Retina (tissue), 1 donor: ENCODE results near the gene LPXN.
A peak's percentile ranks its signal among the peaks of the same experiment; 100 is the strongest.

Experiments used
- DNase-seq: peaks from one replicate; pipeline ENCODE4 v3.0.0-alpha.2; 2016

LPXN gene

GRCh38 chr11:58575377-58576020 lies at the start of gene LPXN:
LPXN (minus strand) TSS chr11:58575856; CDS start chr11:58575772, 84 bp downstream.
- DNase-seq, result no peak

- DNase-seq, result no peak
Measured at GRCh38 chr11:58625086-58625485, 49.4 kb upstream of the LPXN start.

DNA sequence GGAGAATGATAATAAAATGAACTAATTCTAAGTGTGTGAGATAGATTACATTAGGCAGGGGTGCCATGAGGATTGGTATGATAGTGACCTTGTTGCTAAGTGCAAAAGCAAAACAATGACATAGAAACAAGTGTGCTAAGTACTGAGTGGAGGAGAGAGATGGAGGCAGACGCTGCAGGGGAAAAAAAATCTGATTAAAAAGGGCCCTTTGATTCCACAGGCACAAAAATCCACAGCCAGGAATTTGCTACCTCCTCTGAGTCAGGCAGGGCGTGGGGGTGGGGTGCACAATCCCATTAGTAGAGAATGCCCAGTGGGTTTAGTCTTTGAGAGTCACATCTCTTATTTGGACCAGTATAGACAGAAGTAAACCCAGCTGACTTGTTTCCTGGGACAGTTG lies 46.7 kb upstream of the LPXN start, which contains the start of gene CNTF:
Gene CNTF, plus strand, starts transcription at position 322 of the 400 bp plus-strand sequence. CDS start 88 bp downstream, outside the sequence.
- no peak for DNase-seq

DNA sequence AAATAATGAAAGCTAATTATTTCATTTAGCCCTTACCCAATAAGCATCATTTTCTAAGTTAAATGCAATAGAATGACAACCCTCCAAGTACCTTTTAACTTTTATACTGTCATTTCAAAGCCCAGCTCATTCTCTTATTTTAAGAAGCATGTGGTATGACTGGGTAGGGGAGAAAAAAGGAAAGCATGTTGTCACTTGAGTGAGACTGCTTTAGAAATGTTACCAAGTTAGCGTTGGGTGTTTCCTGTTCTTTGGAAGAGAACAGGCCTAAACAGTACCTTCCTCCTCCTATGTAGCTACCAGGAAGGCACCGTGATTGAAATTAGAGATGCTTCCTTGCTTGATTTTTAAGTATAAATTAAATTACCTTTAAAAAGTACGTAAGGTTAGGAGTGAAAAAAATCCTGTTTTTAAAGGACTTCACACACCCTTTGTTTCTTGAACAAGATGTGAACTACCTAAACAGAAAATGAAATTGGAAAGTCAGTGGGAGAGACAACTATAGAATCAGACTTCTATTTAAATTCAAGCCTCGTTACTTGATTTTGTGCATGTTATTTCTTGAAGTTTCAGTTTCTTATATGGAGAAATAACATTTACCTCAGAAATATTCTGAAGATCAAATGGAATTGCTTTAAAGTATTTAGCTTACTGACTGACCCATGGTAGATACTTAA lies 46.1 kb upstream of the LPXN start:
- DNase-seq, result no peak

GRCh38 chr11:58617976-58618557 lies 42.4 kb upstream of the LPXN start:
- no peak for DNase-seq

DNA sequence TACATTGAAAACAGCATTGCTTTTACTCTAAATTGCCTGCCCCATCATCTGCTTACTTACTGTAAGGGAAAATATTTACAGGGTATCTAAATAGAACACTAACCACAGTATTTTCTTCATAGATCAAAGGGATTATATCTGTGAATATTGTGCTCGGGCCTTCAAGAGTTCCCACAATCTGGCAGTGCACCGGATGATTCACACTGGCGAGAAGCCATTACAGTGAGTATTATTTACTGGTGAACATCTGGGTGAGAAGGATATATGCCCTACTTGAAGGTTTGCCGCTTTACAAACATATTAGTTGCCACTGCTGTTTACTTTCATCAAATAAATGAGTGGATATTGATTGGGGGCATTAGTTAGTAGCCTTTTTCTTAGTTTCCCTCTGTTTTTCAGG lies 40.9 kb upstream of the LPXN start:
- no peak for DNase-seq

DNA sequence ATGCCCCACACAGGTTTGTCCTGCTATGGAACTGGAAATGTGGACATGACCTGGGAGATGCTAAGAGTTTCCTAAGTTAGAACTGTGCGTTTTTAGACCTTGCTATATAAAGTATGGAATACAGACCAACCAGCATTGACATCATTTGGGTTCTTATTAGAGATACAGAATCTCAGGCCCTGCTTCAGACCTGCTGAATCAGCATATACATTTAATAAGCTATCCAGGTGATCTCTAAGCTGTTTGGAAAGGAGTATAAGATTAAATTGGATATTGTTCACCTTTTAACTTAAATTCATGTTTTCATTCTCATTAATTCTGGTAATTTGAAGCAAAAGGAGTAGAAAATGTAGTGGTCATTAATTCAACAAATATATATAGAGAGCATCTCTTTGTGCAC lies 39.9 kb upstream of the LPXN start:
- no peak for DNase-seq

DNA sequence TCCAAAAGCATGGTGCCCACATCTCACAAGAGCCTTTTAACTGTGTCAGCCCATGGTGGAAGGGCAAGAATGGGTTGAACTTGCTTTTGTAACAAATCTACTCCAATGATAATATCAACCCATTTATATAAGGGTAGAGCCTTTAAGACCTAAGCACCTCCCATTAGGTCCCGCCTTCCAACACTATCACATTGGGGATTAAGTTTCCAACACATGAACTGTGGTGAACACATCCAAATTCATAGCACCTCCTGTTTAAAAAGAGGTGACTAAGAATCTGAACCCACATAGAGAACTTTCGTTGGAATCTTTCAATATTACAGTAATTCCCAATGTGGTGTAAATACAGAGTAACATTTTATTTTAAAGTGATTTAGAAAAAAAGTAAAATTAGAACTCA lies 37.6 kb upstream of the LPXN start:
- DNase-seq, result no peak

DNA sequence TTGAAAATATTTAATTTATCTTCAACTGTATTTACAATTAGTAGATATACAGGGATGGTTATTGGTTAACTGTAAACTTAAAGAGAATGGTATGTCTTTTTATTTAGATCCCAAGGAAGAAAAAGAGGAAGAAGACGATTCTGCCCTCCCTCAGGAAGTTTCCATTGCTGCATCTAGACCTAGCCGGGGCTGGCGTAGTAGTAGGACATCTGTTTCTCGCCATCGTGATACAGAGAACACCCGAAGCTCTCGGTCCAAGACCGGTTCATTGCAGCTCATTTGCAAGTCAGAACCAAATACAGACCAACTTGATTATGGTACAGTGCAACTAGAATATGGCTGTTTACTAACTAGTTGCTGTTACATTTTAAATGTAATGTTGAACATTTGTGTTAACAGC lies 34.1 kb upstream of the LPXN start:
- no peak for DNase-seq

DNA sequence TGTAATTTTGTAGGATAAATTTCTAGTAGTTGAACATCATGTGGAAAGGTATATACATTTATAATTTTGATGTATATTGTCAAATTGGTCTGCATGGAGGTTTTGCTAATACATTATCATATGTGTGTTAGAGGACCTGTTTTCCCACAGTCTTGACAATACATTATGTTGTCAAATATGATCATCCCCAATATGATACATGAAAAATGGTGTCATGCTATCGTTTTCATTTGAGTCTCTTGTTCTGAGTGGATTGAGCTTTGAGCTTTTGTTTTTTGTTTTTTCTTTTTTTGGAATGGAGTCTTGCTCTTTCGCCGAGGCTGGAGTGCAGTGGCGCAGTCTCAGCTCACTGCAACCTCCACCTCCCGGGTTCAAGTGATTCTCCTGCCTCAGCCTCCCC lies 32.7 kb upstream of the LPXN start:
- no peak for DNase-seq

- no peak for DNase-seq
Measured at GRCh38 chr11:58606930-58607714, 31.5 kb upstream of the LPXN start.

DNA sequence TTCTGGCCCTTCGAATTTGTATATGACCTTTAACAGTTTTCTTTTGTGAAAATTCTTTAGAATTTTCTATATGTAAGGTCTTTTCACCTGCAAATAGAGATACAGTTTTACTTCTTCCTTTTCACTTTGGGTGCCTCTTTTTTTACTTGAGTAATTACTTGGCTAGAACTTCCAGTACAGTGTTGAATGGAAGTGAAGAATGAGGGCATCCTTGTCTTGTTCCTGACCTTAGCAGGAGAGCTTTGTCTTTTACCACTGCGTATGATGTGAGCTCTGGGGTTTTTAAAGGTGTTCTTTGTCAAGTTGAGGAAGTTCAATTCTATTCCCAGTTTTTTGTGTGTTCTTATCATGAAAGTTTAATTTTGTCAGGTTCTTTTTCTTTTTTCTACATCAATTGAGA lies 24.9 kb upstream of the LPXN start:
- DNase-seq, result no peak

DNA sequence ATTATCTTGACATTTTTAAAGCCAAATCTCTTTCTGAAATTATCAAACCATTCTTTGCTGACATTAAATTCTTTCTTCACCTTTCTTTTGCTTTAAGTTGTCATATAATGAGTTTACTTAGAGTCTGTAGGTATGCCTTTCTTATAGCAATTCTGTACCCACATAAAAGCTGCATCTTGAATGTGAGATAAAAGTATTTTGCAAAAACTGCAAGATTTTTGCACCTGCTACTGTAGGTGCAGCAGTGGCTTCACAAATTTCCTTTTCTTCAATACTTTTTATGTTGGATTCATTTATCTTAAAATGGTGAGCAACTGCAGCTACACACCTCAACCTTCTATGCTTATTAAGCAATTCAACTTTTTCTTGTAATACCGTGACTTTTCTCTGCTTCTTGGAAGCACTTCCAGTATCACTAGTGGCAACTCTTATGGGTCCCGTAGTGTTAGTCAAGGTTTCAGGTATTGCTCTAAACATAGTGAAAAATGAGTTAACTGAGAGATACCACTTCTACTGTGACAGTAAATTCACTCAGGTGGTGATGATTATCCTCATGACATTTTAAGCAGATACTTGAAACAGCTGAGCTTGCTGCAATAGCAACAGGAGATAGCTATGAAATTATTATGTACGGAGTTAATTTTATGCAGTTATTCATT lies 22.0 kb upstream of the LPXN start:
- no peak for DNase-seq

- no peak for DNase-seq
Measured at GRCh38 chr11:58596621-58597020, 21.0 kb upstream of the LPXN start.

DNA sequence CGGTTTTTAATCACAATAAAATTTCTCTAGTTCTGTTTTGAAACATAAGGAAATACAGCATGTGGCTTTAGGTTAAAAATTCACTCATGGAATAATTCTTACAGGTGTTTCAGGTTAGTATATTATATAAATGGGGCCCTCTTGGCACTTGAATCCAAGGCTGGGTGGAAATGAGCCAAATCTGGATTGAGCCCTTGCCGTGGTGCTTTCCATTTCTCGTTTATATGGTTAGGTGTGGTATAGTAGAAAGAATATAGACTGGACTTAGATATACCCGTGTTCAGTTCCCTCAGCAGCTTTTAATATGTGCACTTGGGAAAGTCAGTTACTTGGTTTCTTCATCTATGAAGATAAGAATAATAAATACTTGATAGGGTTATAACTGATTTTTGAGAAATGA lies 19.2 kb upstream of the LPXN start:
- no peak for DNase-seq

DNA sequence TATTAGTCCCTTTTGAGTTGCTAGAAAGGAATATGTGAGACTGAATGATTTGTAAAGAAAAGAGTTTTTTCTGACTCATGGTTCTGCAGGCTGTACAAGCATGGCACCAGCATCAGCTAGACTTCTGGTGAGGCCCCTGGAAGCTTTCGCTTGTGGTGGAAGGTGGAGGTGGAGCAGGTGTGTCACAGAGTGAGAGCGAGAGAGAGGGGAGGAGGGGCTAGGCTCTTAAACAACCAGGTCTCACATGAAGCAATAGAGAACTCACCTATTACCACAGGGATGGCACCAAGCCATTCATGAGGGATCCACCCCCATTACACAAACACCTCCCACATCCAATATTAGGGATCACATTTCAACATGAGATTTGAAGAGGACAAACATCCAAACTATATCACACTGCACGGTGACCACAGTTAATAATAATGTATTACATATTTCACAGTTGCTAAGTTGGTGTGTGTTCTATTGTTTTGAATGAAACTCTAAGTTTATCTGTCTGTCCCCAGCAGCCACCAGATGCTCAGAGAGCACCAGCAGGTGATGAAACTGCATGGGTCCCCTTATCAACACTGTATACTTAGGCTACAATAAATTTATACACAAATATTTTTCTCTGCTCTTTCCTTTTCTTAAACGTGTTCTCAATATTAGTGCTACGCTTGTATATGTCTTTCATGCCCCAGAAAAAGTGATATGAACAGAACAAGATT lies 17.3 kb upstream of the LPXN start:
- no peak for DNase-seq

DNA sequence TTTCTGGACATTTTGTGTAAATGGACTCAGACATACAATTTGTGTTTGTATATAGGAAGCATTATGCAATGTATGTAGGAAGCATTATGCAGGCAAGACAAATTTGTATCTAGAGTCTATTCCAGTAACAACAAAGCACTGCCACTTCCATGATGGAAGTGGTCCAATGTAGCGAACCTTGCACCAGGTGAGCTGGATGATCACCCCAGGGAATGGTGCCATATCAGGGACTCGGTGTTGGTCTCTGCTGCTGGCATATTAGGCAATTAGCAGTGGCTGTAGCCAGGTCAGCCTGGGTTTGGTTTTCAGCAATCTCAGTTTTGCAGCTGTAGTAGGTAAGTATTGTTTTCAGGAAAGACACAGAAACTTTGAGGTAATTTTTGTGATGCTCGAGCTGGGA lies 16.0 kb upstream of the LPXN start:
- DNase-seq, result no peak

DNA sequence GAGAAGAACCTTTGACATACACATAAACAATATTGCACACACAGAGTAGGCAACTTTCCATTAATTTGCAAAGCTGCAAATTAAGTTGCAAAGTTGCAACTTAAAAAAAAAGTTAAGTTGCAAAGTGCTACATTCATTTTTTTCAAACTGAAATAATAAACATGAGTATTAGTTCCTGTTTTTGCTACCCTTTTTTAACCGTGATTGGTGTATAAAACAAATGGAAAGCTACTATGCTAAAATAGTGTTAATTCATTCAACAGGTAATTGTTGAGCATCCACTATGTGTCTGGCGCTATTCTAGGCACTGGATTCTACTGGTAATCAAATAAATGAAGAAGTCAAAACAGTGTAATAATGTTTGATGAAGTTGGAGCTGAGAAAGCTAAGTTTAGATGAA lies 11.3 kb upstream of the LPXN start:
- DNase-seq, result no peak

GRCh38 chr11:58582437-58582836 lies 6.8 kb upstream of the LPXN start:
- DNase-seq, result no peak

- no peak for DNase-seq
Measured at GRCh38 chr11:58580311-58580710, 4.7 kb upstream of the LPXN start.

DNA sequence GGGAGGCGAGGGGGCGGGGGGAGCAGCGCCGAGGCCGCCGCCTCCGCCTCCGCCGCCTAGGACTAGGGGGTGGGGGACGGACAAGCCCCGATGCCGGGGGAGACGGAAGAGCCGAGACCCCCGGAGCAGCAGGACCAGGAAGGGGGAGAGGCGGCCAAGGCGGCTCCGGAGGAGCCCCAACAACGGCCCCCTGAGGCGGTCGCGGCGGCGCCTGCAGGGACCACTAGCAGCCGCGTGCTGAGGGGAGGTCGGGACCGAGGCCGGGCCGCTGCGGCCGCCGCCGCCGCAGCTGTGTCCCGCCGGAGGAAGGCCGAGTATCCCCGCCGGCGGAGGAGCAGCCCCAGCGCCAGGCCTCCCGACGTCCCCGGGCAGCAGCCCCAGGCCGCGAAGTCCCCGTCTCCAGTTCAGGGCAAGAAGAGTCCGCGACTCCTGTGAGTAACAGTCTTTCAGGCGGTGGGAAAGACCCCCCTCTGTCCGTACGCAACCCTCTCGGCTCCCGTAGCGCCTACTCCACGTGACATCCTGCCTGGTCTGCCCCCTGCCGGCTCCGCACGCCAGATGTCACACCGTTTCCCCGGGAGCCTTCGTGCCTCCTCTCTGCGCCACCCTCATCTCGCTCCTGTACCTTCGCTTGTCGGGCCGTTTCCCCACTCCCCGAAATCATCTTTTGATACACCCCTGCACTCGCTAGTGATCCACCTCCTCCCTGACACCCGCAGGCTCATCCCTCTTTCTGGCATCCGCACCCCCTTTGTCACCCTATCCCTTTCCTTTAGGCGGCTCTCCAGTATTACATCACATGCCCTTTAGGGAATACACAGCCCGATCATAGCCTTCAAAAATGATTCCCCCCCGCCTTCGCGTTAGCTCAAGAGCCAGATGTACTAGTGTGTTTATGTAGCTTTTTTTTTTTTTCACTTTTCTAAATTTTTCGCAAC lies 3.8 kb upstream of the LPXN start:
- DNase-seq, result peak; percentile 95
